HG03045 (cell line): ENCODE measurements around the gene NTRK1.

Source experiments
- ATAC-seq: cut with Tn5 transposase; IDR thresholded peaks from one replicate; pipeline ENCODE4 v1.9.1; 2021; ENCODE audit warnings: mild to moderate bottlenecking, moderate library complexity; ENCODE audit not compliant: unreplicated experiment

NTRK1 gene

GRCh38 chr1:156854634-156855033, 6.0 kb upstream of the NTRK1 start:
- no peak for ATAC-seq

- no peak for ATAC-seq
These were observed 4.3 kb upstream of the NTRK1 start for GRCh38 chr1:156856282-156856785.

DNA sequence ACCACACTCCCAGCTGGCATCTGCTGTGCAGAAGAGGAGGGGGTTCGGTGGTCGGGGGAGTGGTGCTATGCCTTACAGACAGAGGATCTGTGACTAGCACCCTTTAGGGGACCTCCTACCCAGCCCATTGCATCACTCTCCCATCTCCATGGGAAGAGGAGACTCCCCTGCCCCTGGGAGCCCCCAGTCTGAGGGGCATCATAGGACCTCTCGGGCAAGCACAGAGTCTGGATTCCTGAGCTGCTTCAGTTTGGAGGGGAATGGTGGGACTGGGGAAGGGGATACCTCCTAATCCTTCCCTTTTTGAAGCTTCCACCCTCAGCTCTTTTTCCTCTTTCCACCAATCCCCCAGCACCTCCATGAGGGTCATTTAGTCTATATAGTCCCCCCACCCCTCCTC, 3.1 kb upstream of the NTRK1 start:
- ATAC-seq: no peak

DNA sequence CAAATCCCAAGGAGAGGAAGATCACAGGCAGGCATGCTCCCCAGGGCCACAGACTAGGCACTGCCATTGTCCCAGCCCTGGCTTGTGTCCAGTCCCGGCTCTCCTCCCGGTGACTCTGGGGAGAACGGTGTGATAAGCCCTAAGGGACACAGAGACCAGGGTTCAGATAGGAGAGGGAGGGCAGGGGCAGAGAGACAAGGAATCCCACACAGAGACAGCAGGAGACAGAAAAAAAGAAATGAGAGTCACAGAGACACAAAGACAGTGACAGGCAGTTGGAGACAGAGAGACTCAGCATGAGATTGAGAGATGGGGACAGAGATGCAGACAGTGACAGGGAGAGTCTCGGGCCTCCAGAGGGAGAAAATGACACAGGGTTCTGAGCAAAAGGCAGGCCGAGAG, 2.1 kb upstream of the NTRK1 start:
- ATAC-seq: no peak

DNA sequence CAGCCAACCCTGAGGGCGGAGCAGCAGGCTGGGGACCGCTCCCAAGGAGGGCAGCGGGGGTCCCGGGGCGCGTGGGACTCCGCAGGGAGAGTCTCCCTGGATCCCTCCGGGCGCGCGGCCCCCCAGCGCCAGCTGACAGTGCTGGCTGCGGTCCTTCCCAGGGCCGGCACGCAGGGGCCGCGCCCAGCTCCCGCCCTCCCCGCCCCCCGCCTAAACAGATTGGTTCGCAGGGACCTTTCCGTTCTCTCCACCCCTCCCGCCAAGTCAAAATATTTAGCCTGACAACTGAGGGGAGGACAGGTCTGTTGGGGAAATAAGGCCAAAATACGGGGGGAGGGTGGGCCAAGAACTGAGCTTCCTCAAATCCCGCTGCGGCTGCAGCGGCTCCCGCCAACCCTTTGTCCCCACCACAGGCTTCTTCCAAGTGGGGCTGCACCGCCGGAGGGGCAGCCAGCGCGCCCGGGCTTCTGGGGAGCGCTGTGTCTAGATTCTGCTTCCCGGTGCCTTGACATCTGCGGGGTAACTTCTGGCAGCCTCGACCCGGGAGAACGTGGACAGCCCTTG, 1.6 kb upstream of the NTRK1 start, which contains the start of gene INSRR:
Gene INSRR, minus strand, starts transcription at position 159 of the 564 bp plus-strand sequence. CDS start 496 bp downstream, outside the sequence.
- ATAC-seq: no peak

DNA sequence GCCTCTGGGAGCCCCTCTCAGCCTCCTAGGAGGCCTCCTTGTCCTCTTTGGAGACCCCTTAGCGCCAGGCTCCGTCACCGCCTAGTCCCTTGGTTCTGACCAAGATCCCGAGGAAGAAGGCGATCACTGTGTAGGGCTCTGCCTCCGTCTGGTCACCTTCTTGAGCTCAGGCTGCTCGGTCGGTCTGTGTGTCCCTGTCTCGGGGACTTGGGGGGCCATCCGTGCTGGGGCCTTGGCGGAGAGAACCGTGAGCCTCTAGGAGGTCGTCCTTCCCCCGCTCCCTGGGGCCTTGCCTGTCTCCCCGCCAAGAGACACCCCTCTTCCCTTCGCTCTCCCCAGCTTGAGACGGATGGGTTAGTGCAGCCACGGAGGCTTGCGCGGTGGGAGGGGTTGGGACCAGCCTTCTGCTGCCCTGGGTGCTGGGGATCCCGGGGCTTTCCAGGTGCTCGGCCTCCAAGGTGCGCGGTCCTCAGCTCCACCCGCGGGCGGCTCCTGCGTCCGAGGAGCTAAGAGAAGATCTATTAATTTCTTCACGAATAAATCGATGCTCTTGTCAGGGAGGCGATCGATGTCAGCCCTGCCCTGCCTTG, 1.0 kb upstream of the NTRK1 start:
- no peak for ATAC-seq

- ATAC-seq: no peak
These were observed 495 bp upstream of the NTRK1 start for GRCh38 chr1:156860113-156860627.

DNA sequence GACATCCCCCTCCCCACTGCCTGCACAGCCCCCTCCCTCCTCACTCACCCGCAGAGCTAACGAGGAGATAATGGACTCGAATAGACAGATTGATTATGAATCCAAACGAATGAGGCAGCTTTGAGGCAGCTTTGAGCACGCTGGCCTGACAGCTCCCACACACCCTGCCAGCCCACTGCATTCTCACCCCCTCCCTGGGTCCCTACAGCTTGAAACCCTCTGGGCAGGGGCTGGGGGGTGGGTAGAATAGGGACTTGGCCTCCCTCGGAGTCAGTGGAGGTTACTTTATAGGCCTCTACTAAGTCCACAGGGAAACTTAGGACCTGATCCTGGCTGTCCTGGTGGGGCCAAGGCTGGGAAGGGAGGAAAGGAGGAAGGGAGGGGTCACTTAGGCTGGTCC, 1.9 kb downstream of the NTRK1 start:
- no peak for ATAC-seq

GRCh38 chr1:156862997-156863599, 2.4 kb downstream of the NTRK1 start:
- no peak for ATAC-seq

DNA sequence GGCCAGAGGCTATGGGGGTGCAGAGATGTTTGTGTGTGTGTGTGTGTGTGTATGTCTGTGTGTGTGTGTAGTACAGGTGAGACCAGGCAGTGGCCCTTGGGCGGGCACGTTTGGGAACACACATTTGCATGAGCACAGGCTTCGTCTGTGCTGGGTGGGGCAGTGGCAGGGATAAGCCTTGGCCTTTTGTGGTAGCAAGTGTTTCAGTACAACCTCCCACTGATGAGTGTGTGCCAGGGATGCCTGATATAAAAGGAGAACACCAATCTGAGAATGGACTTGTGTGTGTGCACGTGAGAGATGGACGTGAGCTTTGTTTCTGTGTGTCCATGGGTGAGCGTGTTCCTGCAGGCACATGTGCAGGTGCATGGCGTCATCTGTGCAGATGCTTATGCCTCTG, 3.0 kb downstream of the NTRK1 start:
- no peak for ATAC-seq

GRCh38 chr1:156864796-156865195, 4.1 kb downstream of the NTRK1 start:
- ATAC-seq: no peak

DNA sequence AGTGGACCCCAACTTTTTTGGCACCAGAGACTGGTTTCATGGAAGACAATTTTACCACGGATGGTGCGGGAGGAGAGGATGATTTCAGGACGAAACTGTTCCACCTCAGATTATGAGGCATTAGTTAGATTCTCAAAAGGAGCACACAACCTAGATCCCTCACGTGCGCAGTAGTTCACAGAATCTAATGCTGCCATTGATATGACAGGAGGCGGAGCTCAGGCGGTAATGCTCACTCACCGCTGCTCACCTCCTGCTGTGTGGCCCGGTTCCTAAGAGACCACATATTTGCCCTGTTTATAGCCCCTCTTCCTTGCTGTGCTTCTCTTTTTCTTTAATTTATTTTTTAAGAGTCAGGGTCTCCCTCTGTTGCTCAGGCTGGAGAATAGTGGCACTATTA, 4.6 kb downstream of the NTRK1 start:
- no peak for ATAC-seq

DNA sequence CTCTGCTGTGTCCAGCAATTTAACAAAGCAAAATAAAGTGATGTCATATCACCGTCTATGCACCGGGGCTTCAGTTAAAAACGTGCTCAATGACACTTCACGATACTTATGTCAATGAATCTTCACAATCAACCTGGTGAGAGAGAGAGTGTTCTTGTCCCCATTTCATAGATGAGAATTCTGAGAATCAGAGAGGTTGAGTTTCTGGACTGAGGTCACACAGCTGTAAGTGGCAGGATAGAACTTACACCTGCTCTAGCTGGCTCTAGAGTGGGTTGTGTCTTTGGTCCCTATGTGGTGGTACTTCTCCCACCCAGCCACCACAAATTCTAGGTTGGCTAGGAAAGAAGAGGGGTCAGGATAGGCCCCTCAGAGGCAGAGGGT, 5.2 kb downstream of the NTRK1 start:
- no peak for ATAC-seq

GRCh38 chr1:156866249-156866909, 5.7 kb downstream of the NTRK1 start:
- no peak for ATAC-seq

DNA sequence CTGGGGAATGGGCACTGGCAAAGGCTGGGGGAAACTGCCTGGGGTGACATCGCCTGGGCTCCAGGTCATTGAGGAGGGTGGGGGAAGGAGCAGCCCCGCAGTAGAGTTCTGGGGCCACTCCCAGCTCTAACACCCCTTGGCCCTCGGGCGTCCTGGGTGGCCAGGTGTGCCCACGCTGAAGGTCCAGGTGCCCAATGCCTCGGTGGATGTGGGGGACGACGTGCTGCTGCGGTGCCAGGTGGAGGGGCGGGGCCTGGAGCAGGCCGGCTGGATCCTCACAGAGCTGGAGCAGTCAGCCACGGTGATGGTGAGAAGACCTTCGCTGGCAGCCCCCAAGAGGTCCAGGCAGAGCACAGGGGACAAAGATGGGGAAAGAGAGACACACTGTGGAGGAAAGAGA, 7.7 kb downstream of the NTRK1 start:
- no peak for ATAC-seq

DNA sequence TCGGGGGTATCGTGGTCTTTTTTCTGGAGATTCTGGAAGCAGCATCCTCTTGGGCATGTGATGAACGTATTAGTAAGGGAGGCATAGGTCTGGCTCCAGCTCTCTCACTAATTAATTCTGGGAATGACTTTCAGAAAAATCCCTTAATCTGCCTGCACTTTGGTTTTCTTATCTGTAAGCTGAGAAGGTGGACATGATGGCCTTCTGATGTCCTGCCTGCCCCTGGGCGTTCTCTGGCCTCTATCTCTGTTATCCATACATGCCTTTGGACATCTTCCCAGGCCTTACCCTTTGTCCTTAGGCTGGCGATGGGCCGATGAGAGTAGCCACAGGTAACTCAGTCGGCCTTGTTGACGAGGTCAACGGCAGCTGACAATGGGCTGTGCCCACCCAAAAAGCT, 8.8 kb downstream of the NTRK1 start:
- ATAC-seq: no peak

DNA sequence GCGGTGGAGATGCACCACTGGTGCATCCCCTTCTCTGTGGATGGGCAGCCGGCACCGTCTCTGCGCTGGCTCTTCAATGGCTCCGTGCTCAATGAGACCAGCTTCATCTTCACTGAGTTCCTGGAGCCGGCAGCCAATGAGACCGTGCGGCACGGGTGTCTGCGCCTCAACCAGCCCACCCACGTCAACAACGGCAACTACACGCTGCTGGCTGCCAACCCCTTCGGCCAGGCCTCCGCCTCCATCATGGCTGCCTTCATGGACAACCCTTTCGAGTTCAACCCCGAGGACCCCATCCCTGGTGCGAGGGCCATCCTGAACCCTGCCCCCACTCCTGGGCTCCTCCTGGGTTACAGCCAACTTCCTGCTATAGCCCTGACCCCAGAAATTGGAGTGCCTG, 13.0 kb downstream of the NTRK1 start:
- no peak for ATAC-seq

GRCh38 chr1:156874142-156874541, 13.5 kb downstream of the NTRK1 start:
- ATAC-seq: no peak

GRCh38 chr1:156874572-156875340, 14.1 kb downstream of the NTRK1 start:
- no peak for ATAC-seq

DNA sequence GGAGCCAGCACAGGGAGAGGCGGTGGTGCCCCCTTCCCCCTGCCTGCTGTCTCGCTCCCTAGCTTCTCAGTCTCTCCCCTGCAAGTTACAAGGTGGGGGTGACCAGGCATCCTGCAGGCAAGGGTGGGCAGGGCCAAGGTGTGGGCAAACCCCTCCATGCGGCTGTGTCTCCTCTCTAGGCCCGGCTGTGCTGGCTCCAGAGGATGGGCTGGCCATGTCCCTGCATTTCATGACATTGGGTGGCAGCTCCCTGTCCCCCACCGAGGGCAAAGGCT, 14.6 kb downstream of the NTRK1 start:
- ATAC-seq: no peak

GRCh38 chr1:156876281-156876680, 15.6 kb downstream of the NTRK1 start:
- no peak for ATAC-seq
